GM19099 (cell line): ENCODE measurements around the gene MATCAP1.

Experiments used
- POLR2A ChIP-seq: IDR thresholded peaks from 3 replicates; pipeline ENCODE4 v1.6.1; 2011; ENCODE audit warnings: low read depth; ENCODE audit not compliant: insufficient read length; ENCODE audit errors: extremely low read depth

MATCAP1 gene

GRCh38 chr16:67188323-67188722 is 4.6 kb upstream of the MATCAP1 start:
- TF ChIP-seq POLR2A: no peak

GRCh38 chr16:67187175-67187890 is 3.6 kb upstream of the MATCAP1 start:
- TF ChIP-seq POLR2A: no peak

- no peak for TF ChIP-seq POLR2A
Measured at GRCh38 chr16:67186550-67186950, 2.8 kb upstream of the MATCAP1 start.

GRCh38 chr16:67185651-67186134 is 1.9 kb upstream of the MATCAP1 start:
- TF ChIP-seq POLR2A: no peak

GRCh38 chr16:67184995-67185650 is 1.4 kb upstream of the MATCAP1 start:
- no peak for TF ChIP-seq POLR2A

GRCh38 chr16:67184453-67184994 is 761 bp upstream of the MATCAP1 start:
- TF ChIP-seq POLR2A: no peak

GRCh38 chr16:67183284-67183626 is 508 bp downstream of the MATCAP1 start:
- no peak for TF ChIP-seq POLR2A

- no peak for TF ChIP-seq POLR2A
Measured at GRCh38 chr16:67182288-67182687, 1.5 kb downstream of the MATCAP1 start.

GRCh38 chr16:67181346-67181745 is 2.4 kb downstream of the MATCAP1 start:
- no peak for TF ChIP-seq POLR2A

- TF ChIP-seq POLR2A: no peak
Measured at GRCh38 chr16:67180166-67180565, 3.6 kb downstream of the MATCAP1 start.

GRCh38 chr16:67179421-67180080 is 4.2 kb downstream of the MATCAP1 start:
- TF ChIP-seq POLR2A: no peak

- TF ChIP-seq POLR2A: no peak
Measured at GRCh38 chr16:67177743-67178699, 5.7 kb downstream of the MATCAP1 start.

- TF ChIP-seq POLR2A: no peak
Measured at GRCh38 chr16:67176662-67177061, 7.1 kb downstream of the MATCAP1 start.

GRCh38 chr16:67174706-67175231 is 9.0 kb downstream of the MATCAP1 start:
- TF ChIP-seq POLR2A: no peak
